Parathyroid adenoma (tissue), 2 donors: ENCODE results near the gene NFYC.
A peak's percentile ranks its signal among the peaks of the same experiment; 100 is the strongest.

Source experiments
- H2AFZ ChIP-seq: fragments of 300-600 bp; sonication (generic); one replicate; pipeline ENCODE4 v1.7.0; 2017; ENCODE audit warnings: antibody characterized with exemption, mild to moderate bottlenecking
- H3K27ac ChIP-seq: fragments of 300-600 bp; sonication (generic); one replicate; pipeline ENCODE4 v1.7.0; 2017
- H3K27me3 ChIP-seq: fragments of 300-600 bp; sonication (generic); one replicate; pipeline ENCODE4 v1.7.0; 2017; ENCODE audit warnings: low read length; ENCODE audit not compliant: control insufficient read depth, insufficient read depth
- H3K36me3 ChIP-seq: fragments of 300-600 bp; sonication (generic); one replicate; pipeline ENCODE4 v1.7.0; 2017; ENCODE audit warnings: low read length; ENCODE audit not compliant: control insufficient read depth, insufficient read depth
- H3K4me1 ChIP-seq: fragments of 300-600 bp; sonication (generic); one replicate; pipeline ENCODE4 v1.7.0; 2017; ENCODE audit warnings: control low read depth
- H3K4me2 ChIP-seq: fragments of 300-600 bp; sonication (generic); one replicate; pipeline ENCODE4 v1.7.0; 2017; ENCODE audit warnings: low read length
- H3K4me3 ChIP-seq: fragments of 300-600 bp; sonication (generic); one replicate; pipeline ENCODE4 v1.7.0; 2017; ENCODE audit warnings: low read depth, low read length
- H3K79me2 ChIP-seq: fragments of 300-600 bp; sonication (generic); one replicate; pipeline ENCODE4 v1.7.0; 2017; ENCODE audit warnings: control low read depth
- H3K9ac ChIP-seq: fragments of 300-600 bp; sonication (generic); one replicate; pipeline ENCODE4 v1.7.0; 2017; ENCODE audit warnings: mild to moderate bottlenecking
- H3K9me3 ChIP-seq: fragments of 300-600 bp; sonication (generic); one replicate; pipeline ENCODE4 v1.7.0; 2017; ENCODE audit warnings: low read length; ENCODE audit not compliant: control insufficient read depth
- TF ChIP-seq, protein P1 (sequence below): fragments of 300-600 bp; sonication (generic); IDR thresholded peaks from one replicate; pipeline ENCODE4 v1.7.0; 2017; ENCODE audit warnings: antibody characterized with exemption, mild to moderate bottlenecking
- donor health status: primary hyperparathyroidism.

Gene NFYC

DNA sequence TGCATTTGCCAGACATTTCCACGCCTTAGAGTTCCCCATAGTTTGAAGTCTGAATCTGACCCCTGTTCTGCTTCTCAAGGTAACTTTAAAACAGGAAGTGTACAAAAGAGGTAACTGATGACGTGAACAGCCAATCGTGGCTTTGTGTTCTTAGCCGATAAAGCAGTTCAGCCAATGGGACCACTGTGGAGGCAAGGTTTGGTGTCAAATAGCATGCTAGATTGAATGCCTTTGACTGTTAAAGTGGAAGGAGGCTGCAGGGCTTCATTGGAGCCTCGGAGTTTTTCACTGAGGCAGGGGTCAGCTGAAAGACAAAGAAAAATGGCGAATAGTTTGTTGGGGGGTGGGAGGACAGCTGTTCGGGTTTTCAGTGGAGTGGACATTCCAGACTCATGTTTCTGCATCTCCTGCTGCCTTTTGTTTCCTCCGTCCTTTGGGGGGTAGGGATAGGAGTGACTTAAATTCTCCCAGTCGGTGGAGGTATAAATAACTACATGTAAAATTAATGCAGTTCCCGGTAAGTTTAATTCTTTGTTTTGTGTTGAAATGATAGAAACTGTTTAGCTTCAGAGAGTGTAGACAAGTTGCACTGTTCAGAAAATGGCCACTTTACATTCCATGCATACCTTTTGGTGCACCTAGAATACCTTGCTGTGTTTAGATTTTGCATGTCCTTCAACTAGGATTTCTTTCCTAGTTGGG is 17.7 kb downstream of the NFYC start:
- Histone ChIP-seq H3K36me3 (no peaks in the 10 kb centered on the region), H3K4me1 (peaks cover 11% of the 10 kb centered on the region), H3K27ac (peak overlapping the region; percentile 95), H2AFZ (peak overlapping the region; percentile 63), H3K79me2 (peaks cover 21% of the 10 kb centered on the region), H3K4me2 (peak overlapping the region; percentile 70), H3K9me3 (no peaks in the 10 kb centered on the region), H3K9ac (no peak overlapping the region), H3K4me3 (peak overlapping the region; percentile 94), H3K27me3 (no peaks in the 10 kb centered on the region)
- TF ChIP-seq, protein P1, sequence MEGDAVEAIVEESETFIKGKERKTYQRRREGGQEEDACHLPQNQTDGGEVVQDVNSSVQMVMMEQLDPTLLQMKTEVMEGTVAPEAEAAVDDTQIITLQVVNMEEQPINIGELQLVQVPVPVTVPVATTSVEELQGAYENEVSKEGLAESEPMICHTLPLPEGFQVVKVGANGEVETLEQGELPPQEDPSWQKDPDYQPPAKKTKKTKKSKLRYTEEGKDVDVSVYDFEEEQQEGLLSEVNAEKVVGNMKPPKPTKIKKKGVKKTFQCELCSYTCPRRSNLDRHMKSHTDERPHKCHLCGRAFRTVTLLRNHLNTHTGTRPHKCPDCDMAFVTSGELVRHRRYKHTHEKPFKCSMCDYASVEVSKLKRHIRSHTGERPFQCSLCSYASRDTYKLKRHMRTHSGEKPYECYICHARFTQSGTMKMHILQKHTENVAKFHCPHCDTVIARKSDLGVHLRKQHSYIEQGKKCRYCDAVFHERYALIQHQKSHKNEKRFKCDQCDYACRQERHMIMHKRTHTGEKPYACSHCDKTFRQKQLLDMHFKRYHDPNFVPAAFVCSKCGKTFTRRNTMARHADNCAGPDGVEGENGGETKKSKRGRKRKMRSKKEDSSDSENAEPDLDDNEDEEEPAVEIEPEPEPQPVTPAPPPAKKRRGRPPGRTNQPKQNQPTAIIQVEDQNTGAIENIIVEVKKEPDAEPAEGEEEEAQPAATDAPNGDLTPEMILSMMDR = no peak

DNA sequence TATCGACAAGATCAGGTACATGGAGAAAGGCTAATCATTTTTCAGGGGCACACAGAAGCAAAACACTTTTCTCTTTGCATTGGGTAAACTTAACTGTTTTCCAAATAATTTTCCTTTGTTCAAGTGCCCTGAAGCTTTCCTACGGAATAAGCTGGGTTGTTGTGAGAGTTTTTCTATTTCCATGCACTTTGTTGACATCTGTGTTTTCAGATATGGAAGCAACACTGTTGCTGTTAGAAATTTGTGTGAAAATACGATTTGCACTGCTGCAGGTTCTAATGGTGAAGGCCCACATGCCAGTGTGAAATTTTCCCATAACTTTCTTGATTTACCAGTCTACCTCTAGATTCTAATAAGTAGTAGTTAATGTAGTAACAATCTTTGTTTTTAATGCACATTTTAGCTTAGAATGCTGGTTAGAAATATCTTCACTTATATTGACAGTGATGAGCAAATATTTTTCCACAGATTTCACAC is 18.3 kb downstream of the NFYC start:
- Histone ChIP-seq H3K4me1 (peaks cover 11% of the 10 kb centered on the region), H3K4me3 (peak overlapping the region; percentile 94), H3K79me2 (peaks cover 24% of the 10 kb centered on the region), H3K27me3 (no peaks in the 10 kb centered on the region), H3K4me2 (peak overlapping the region; percentile 70), H2AFZ (no peak overlapping the region), H3K9me3 (no peaks in the 10 kb centered on the region), H3K9ac (peak overlapping the region; percentile 6), H3K36me3 (no peaks in the 10 kb centered on the region), H3K27ac (peak overlapping the region; percentile 95)
- TF ChIP-seq, protein P1 = no peak

DNA sequence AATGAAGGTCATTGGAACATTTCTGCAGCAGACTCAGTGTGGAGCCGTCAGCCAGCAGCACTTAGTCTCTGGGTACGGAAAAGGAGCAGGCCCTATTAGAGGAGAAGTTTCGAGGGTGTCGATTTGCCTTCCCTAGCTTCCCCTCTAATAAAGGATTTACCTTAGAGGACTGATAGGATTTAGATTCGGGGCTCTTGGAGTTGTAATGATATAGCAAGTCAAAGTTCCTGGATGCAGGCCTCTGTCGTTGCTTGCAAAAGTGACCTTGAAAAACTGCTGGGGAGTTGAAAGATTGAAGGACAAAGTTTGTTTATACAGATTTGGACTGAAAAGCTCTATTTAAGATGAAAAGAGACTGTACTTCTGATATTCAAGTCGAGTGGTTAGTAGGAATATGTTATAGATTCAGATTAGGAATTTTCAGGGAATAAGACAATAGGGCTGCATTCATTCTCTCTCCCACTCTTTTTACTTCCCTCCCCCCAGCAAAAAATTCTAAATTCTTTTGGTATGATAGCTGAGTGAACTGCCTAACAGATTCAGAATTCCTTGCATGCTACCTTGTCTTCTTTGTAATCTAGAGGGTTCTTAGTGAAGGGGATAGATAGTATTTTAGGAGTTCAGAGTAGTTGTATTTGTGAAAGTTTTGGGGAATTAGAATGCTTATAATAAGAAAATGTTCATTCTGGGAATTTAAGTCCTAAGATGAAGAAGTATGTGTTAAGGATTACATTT is 19.2 kb downstream of the NFYC start:
- no peak overlapping the region for H3K9ac ChIP-seq
- TF ChIP-seq, protein P1 = no peak
- H2AFZ ChIP-seq = peak overlapping the region; percentile 15
- peaks cover 11% of the 10 kb centered on the region for H3K4me1 ChIP-seq
- peaks cover 26% of the 10 kb centered on the region for H3K79me2 ChIP-seq
- H3K4me2 ChIP-seq = peak overlapping the region; percentile 70
- no peaks in the 10 kb centered on the region for H3K27me3 ChIP-seq
- H3K4me3 ChIP-seq = peak overlapping the region; percentile 94
- no peaks in the 10 kb centered on the region for H3K9me3 ChIP-seq
- H3K36me3 ChIP-seq = no peaks in the 10 kb centered on the region
- H3K27ac ChIP-seq = peak overlapping the region; percentile 95

DNA sequence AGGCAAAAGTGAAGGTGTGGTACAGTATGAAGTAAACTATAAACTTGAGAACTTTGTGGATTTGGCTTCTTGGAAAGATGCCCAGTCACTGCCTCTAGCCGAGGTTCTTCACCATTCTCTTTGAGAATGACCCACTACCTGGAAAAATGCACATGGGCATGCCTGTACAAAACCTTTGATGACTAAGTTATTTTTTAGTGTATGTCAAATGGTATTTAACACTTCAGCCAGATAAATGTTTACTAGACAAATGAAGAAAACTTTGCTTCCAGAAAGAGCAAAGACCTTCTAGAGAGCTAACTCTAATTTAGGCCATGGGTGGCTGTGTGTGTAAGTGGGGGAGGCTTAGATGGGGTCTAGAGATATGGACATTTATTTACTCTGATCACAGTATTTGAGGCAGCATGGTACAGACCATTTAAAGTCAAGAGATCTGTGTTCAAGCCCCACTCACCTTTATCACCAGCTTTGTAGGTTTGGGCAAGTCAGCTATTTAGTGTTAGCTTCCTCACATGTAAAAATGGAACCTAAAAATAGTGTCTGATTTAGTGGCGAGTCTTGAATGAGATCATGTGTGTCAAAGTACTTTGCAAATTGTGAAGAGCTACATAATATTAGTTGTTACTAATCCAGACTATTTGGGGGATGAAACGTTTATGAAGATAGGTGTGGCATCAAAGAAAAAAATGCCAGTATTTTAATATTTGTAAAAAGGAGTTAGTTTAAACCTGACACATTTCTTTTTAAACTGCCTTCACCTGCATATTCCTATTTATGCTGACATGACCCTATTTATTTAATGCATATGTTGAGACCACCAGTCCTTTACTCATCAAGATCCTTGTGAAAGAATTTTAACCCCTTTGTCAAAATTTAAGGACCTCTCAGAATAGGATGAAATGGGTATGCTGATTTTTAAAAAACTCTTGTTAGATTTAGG is 20.2 kb downstream of the NFYC start:
- no peak overlapping the region for H2AFZ ChIP-seq
- H3K27me3 ChIP-seq = no peaks in the 10 kb centered on the region
- no peak overlapping the region for H3K9ac ChIP-seq
- TF ChIP-seq, protein P1 = no peak
- peak overlapping the region; percentile 70 for H3K4me2 ChIP-seq
- peak overlapping the region; percentile 94 for H3K4me3 ChIP-seq
- H3K4me1 ChIP-seq = peaks cover 15% of the 10 kb centered on the region
- peaks cover 24% of the 10 kb centered on the region for H3K79me2 ChIP-seq
- peak overlapping the region; percentile 95 for H3K27ac ChIP-seq
- H3K36me3 ChIP-seq = no peaks in the 10 kb centered on the region
- no peaks in the 10 kb centered on the region for H3K9me3 ChIP-seq
